Measurements from ENCODE around the gene TBX10. TPM values are rescaled to one million over a fixed set of nuclear protein-coding genes. Genes with fewer than 3 reads are reported as not detected.
A peak's percentile ranks its signal among the peaks of the same experiment; 100 is the strongest.

TBX10 gene
- total and polyA plus RNA-seq, 2 of the 8 experiments (the other 6 are each of a cell fraction or from before 2014, with no cell fraction given): 0.09 TPM; not detected in 1

DNA sequence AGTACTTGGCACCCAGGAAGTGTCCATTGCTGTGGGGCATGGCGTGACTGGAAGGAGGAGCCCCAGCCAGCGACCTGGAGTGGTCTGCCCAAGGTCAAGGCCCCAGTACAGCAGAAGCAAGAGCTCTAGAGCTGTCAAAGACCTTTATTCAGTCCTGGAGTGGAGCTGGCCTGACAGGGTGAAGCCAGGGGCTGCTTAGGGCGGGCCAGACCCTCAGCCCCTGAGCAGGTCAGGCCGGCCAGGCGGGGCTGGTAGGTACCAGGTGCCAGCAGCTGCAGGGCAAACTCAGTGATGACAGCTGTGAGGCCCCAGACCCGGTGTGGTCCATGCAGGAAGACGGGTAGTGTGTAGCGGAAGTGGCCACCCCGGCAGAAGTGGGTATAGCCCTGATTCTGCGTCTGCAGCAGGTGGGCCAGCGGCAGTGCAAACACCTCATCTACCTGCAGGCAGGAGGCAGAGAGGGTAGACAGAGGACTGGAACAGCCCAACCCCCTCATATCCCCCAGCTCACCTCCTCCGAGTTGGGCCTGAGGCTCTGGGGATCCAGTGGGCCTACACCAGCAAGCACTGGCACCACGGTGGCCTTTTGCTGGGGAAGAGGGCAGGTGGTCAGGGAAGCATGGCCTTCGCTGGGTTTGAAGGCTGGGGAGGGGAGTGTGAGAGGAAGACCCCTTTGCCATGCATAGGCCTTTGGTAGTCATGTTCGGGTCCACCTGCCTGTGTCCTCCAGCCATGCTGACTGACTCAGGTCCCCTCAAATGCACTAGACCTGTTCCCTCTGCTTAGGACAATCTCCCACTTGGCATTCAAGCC, 11.5 kb downstream of the TBX10 start:
- H3K79me1 ChIP-seq (ENCODE audit: low read depth, low read length): no peaks in the 10 kb centered on the region
- H3K18ac ChIP-seq (ENCODE audit: extremely low read depth, low read length): 0 out of 2 replicates have a peak overlapping the region, but pooled peaks have one; percentile 25
- peaks cover 0 to 7% (median 0%) of the 10 kb centered on the region in 4 experiments; a peak in 1 of 8 replicates for H3K36me3 ChIP-seq (ENCODE audit: control insufficient read depth in 2 of 4, insufficient read depth in 4 of 4, low read length in 3 of 4)
- peak overlapping the region; percentile 85 for H4K91ac ChIP-seq (replicated peaks; ENCODE audit: insufficient read length, low read length)
- no peak overlapping the region for H2AFZ ChIP-seq (ENCODE audit: low read length)
- 0 out of 4 replicates have a peak overlapping the region, but pooled peaks of 1 of the 2 experiments have one; percentile 92 for H3K4me2 ChIP-seq (ENCODE audit: insufficient read depth in 1 of 2, low read depth in 2 of 2, low read length in 2 of 2)
- 0 out of 2 replicates have a peak overlapping the region, but pooled peaks have one; percentile 4 for H2AK5ac ChIP-seq (ENCODE audit: low read depth, low read length)
- H3K4ac ChIP-seq (replicated peaks; ENCODE audit: insufficient read length, low read depth, low read length): no peak overlapping the region
- no peak overlapping the region for H3K4me3 ChIP-seq (ENCODE audit: extremely low read depth in 1 of 4, insufficient read depth in 2 of 4, low read depth in 3 of 4, low read length in 4 of 4)
- no peak overlapping the region for H2BK120ac ChIP-seq (replicated peaks; ENCODE audit: low read depth, low read length)
- 0 out of 2 replicates have a peak overlapping the region, but pooled peaks have one; percentile 18 for H2BK12ac ChIP-seq (ENCODE audit: low read depth, low read length)
- peak overlapping the region; percentile 20; the same call in 1 of the 2 replicates for H2BK5ac ChIP-seq (ENCODE audit: low read depth, low read length)
- no peaks in the 10 kb centered on the region; a peak in 1 of 4 replicates for H3K79me2 ChIP-seq (ENCODE audit: control insufficient read depth in 1 of 2, insufficient read depth in 2 of 2, low read length in 2 of 2)
- 0 out of 2 replicates have a peak overlapping the region, but pooled peaks have one; percentile 32 for H2BK15ac ChIP-seq (ENCODE audit: low read length)
- no peaks in the 10 kb centered on the region for H3K9me3 ChIP-seq (ENCODE audit: insufficient read depth in 2 of 2, low read depth in 1 of 2, low read length in 1 of 2)
- CTCF ChIA-PET (ENCODE audit: partially characterized antibody): interaction anchor here (0.6 to 10.1 kb wide), 16 partner anchors 8 to 470 kb away, joined by 3 to 117 read pairs (median 4); partner anchors contain the start of genes ACY3 and TBX10
- H4K5ac ChIP-seq (ENCODE audit: insufficient read length, low read depth, low read length): peak overlapping the region; percentile 44
- 81% methylated on average over 15 of the region's 15 CpGs; no CpG with 5 or more reads in 1 of the 2 experiments for WGBS, 2 experiments (ENCODE audit: extremely low coverage in 1 of 2, insufficient coverage in 1 of 2, insufficient read length in 1 of 2, insufficient replicate concordance in 2 of 2, low coverage in 1 of 2, low lambda C conversion rate in 2 of 2, missing lambda C conversion rate in 1 of 2)
- no peak for DNase-seq (ENCODE audit: low read depth in 1 of 2, low spot score in 2 of 2)
- peak overlapping the region; percentile 48; the same call in 1 of the 2 replicates for H3K27ac ChIP-seq (ENCODE audit: low read depth, low read length)
- H3K23ac ChIP-seq (ENCODE audit: insufficient read length): no peak overlapping the region
- FAIRE-seq: no peak
- H4K8ac ChIP-seq (ENCODE audit: extremely low read depth, insufficient read depth, low read length): no peak overlapping the region
- H4K20me1 ChIP-seq (replicated peaks in 1 of 2; ENCODE audit: control insufficient read depth in 1 of 2, insufficient read depth in 2 of 2, low read length in 2 of 2): no peaks in the 10 kb centered on the region
- H3K27me3 ChIP-seq (replicated peaks in 1 of 4; ENCODE audit: control insufficient read depth in 3 of 4, extremely low read depth in 1 of 4, insufficient read depth in 3 of 4, low read length in 3 of 4): no peaks in the 10 kb centered on the region
- no peak overlapping the region for H3K14ac ChIP-seq (ENCODE audit: insufficient read length)
- no peak overlapping the region for H2BK20ac ChIP-seq (ENCODE audit: low read length)
- POLR2A ChIA-PET (ENCODE audit: partially characterized antibody): interaction anchor here (0.7 to 11.7 kb wide), 14 partner anchors 11 to 160 kb away, joined by 3 to 194 read pairs (median 4); partner anchors contain the start of genes GSTP1 and TBX10
- H3K9ac ChIP-seq (replicated peaks in 1 of 4; ENCODE audit: extremely low read depth in 1 of 4, low read depth in 3 of 4, low read length in 3 of 4): no peak overlapping the region; a peak in 1 of 7 replicates
- peaks cover 0 to 25% (median 18%) of the 10 kb centered on the region in 4 experiments; a peak in 6 of 7 replicates for H3K4me1 ChIP-seq (replicated peaks in 1 of 4; ENCODE audit: control insufficient read depth in 3 of 4, insufficient read depth in 4 of 4, low read length in 3 of 4)
- H3K23me2 ChIP-seq (ENCODE audit: low read depth, low read length): peaks cover 2% of the 10 kb centered on the region; the same call in 1 of the 2 replicates
- no peak overlapping the region for H3K56ac ChIP-seq (replicated peaks; ENCODE audit: insufficient read length, low read depth, low read length)
- TF ChIP-seq EZH2 (IDR thresholded peaks at IDR 0.05; ENCODE audit: low read depth, low read length, severe bottlenecking) (no peak), TAF1 (IDR thresholded peaks at IDR 0.05; ENCODE audit: low read depth, low read length) (0 out of 2 replicates have a peak, but pooled peaks have one; percentile 0), SP4 (IDR thresholded peaks at IDR 0.05; ENCODE audit: low read length) (no peak), CTBP2 (IDR thresholded peaks at IDR 0.05; ENCODE audit: borderline replicate concordance, insufficient read depth, insufficient read length, low read length) (no peak), POLR2A (IDR thresholded peaks at IDR 0.05; ENCODE audit: control extremely low read depth in 1 of 2, low read depth in 2 of 2, low read length in 2 of 2) (peak in 1 of 2 experiments; percentile 72; a peak in 2 of 3 replicates), KDM4A (IDR thresholded peaks at IDR 0.05; ENCODE audit: low read depth, low read length, severe bottlenecking) (no peak), POLR2AphosphoS5 (IDR thresholded peaks at IDR 0.05; ENCODE audit: low read depth, low read length) (peak; percentile 81), KDM1A (IDR thresholded peaks at IDR 0.05; ENCODE audit: borderline replicate concordance, low read length) (no peak), CHD1 (IDR thresholded peaks at IDR 0.05; ENCODE audit: low read depth, low read length) (no peak), CREB1 (IDR thresholded peaks at IDR 0.05) (no peak), CBX8 (IDR thresholded peaks at IDR 0.05; ENCODE audit: borderline replicate concordance, low read depth, low read length) (no peak)
